ENCODE measurements around the gene SH3YL1. TPM values are rescaled to one million over a fixed set of nuclear protein-coding genes. Genes with fewer than 3 reads are reported as not detected.

The SH3YL1 gene
- total and polyA plus RNA-seq, 4 donors: 35.1 to 121 (median 54.3) TPM

DNA sequence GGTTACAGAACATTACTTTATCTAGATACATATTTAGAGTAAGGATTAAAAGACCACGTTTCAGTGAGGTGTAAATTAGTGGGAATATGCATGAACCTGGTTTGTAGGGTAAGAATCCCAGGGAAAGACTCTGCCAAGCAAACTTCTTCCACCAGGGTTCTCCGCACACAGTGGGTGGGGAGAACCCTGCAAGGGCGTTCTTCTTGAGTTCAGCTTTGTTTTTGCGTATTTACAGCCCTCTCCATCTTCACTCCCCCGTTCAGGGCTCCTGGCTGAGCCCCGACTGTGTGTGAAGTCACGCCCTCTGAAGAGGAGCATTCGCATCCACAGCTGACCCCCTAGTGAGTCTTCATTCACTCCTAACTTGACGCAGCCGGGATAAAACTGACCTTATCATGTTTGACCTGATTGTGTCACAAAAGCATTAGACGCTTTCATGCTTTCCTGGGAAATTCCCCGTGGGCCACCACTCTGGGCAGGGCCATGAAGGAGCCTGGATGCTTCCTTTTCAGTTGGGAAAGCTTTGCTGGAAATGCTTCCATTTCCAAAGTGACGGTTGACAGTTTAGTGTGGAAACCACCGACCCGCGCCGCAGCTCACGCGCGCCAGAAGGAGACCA lies 23.1 kb upstream of the SH3YL1 start:
- ATAC-seq (ENCODE audit: insufficient read depth, low FRiP score) (no peak), DNase-seq (peak in 2 of 3 donors; percentile 15 to 25)
- Histone ChIP-seq H3K9me3 (ENCODE audit: control insufficient read depth in 4 of 4, insufficient read depth in 3 of 4, low read length in 3 of 4) (peaks cover 0 to 2% (median 0%) of the 10 kb centered on the region in 4 donors), H3K9ac (ENCODE audit: insufficient read depth in 1 of 2, low read length in 2 of 2) (no peak overlapping the region), H3K4me1 (ENCODE audit: control insufficient read depth in 5 of 5, insufficient read depth in 5 of 5, low read length in 5 of 5) (peaks cover 0 to 20% (median 7%) of the 10 kb centered on the region in 5 donors), H3K36me3 (ENCODE audit: control insufficient read depth in 4 of 4, insufficient read depth in 4 of 4, low read length in 4 of 4) (peaks cover 0 to 3% (median 2%) of the 10 kb centered on the region in 4 donors), H3K27ac (ENCODE audit: low read depth in 1 of 2, low read length in 1 of 2) (no peak overlapping the region), H3K4me3 (no peak overlapping the region), H3K27me3 (ENCODE audit: control insufficient read depth in 3 of 3, insufficient read depth in 3 of 3, low read length in 2 of 3) (peaks cover 6 to 28% (median 13%) of the 10 kb centered on the region in 3 donors)
- TF ChIP-seq CTCF (IDR thresholded peaks at IDR 0.05; ENCODE audit: control extremely low read depth, extremely low read depth): no peak
- 26 to 27% methylated on average over 20 of the region's 20 CpGs for WGBS, 2 donors

DNA sequence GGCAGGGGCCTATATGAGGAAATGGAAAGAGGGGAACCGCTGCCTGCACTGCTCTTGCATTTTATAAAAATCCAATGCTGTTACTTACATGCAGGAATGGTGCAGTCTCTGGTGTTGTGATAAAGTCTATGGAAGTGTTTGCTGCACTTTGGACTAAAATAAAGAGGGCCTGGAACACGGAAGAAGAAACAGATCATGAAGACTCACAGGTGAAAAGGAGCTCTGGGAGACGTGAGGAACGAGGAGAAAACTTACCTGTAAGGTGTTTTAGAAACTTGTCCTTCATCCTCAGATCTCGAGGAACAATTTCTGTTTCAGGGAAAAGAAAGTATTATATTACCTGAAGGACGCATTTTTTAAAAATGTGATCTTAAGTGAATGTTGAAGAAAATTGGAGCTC lies 22.2 kb upstream of the SH3YL1 start:
- H3K36me3 ChIP-seq (ENCODE audit: control insufficient read depth in 4 of 4, insufficient read depth in 4 of 4, low read length in 4 of 4): peaks cover 4 to 8% (median 6%) of the 10 kb centered on the region in 4 donors
- H3K4me3 ChIP-seq: no peak overlapping the region
- no peak for DNase-seq
- H3K9me3 ChIP-seq (ENCODE audit: control insufficient read depth in 4 of 4, insufficient read depth in 3 of 4, low read length in 3 of 4): peaks cover 0 to 2% (median 0%) of the 10 kb centered on the region in 4 donors
- no peak for ATAC-seq (ENCODE audit: insufficient read depth, low FRiP score)
- WGBS, 2 donors: 94 to 95% methylated on average over 6 of the region's 6 CpGs
- no peak overlapping the region for H3K9ac ChIP-seq (ENCODE audit: insufficient read depth in 1 of 2, low read length in 2 of 2)
- H3K27ac ChIP-seq (ENCODE audit: low read depth in 1 of 2, low read length in 1 of 2): no peak overlapping the region
- TF ChIP-seq CTCF (IDR thresholded peaks at IDR 0.05; ENCODE audit: control extremely low read depth, extremely low read depth): no peak
- peaks cover 6 to 25% (median 9%) of the 10 kb centered on the region in 3 donors for H3K27me3 ChIP-seq (ENCODE audit: control insufficient read depth in 3 of 3, insufficient read depth in 3 of 3, low read length in 2 of 3)
- peaks cover 0 to 20% (median 7%) of the 10 kb centered on the region in 5 donors for H3K4me1 ChIP-seq (ENCODE audit: control insufficient read depth in 5 of 5, insufficient read depth in 5 of 5, low read length in 5 of 5)

GRCh38 chr2:285531-285930 lies 21.7 kb upstream of the SH3YL1 start:
- peaks cover 0 to 20% (median 7%) of the 10 kb centered on the region in 5 donors for H3K4me1 ChIP-seq (ENCODE audit: control insufficient read depth in 5 of 5, insufficient read depth in 5 of 5, low read length in 5 of 5)
- peak in 2 of 3 donors; percentile 43 to 55 for DNase-seq
- 88 to 90% methylated on average over 1 of the region's 1 CpG for WGBS, 2 donors

More at GRCh38 chr2:285531-285930, 21.7 kb upstream of the SH3YL1 start:
- Histone ChIP-seq H3K9me3 (ENCODE audit: control insufficient read depth in 4 of 4, insufficient read depth in 3 of 4, low read length in 3 of 4) (no peaks in the 10 kb centered on the region), H3K9ac (ENCODE audit: insufficient read depth in 1 of 2, low read length in 2 of 2) (no peak overlapping the region), H3K4me3 (no peak overlapping the region), H3K27me3 (ENCODE audit: control insufficient read depth in 3 of 3, insufficient read depth in 3 of 3, low read length in 2 of 3) (peaks cover 6 to 21% (median 9%) of the 10 kb centered on the region in 3 donors), H3K36me3 (ENCODE audit: control insufficient read depth in 4 of 4, insufficient read depth in 4 of 4, low read length in 4 of 4) (peaks cover 4 to 10% (median 6%) of the 10 kb centered on the region in 4 donors), H3K27ac (ENCODE audit: low read depth in 1 of 2, low read length in 1 of 2) (no peak overlapping the region)
- no peak for ATAC-seq (ENCODE audit: insufficient read depth, low FRiP score)
- no peak for TF ChIP-seq CTCF (IDR thresholded peaks at IDR 0.05; ENCODE audit: control extremely low read depth, extremely low read depth)

Measured in lung (tissue), 12 donors.